ENCODE results near the gene LUC7L. TPM values are rescaled to one million over a fixed set of nuclear protein-coding genes. Genes with fewer than 3 reads are reported as not detected.
"Not testable (repeated sequence)": the region's sequence is repeated elsewhere in the genome, so short reads cannot be mapped to it uniquely, and the experiment has no call there.

LUC7L gene
- total RNA-seq, 3 donors from 2014 or later = 76.0 to 82.0 (median 76.2) TPM

- no peak overlapping the region for H3K4me3 Mint-ChIP-seq
- peaks cover 2% of the 10 kb centered on the region for H3K4me1 Mint-ChIP-seq (ENCODE audit: low read depth)
- no peaks in the 10 kb centered on the region for H3K9me3 Mint-ChIP-seq
- H3K27me3 Mint-ChIP-seq (ENCODE audit: low read depth) = peaks cover 17% of the 10 kb centered on the region
- H3K36me3 Mint-ChIP-seq (ENCODE audit: insufficient read depth) = no peaks in the 10 kb centered on the region
- DNase-seq (no peak), ATAC-seq (no peak)
Observed at GRCh38 chr16:183005-183404, 46.2 kb downstream of the LUC7L start.

- no peak for ATAC-seq
- Mint-ChIP-seq H3K4me3 (no peak overlapping the region), H3K4me1 (ENCODE audit: low read depth) (peaks cover 2% of the 10 kb centered on the region), H3K9me3 (no peaks in the 10 kb centered on the region), H3K27me3 (ENCODE audit: low read depth) (peaks cover 27% of the 10 kb centered on the region), H3K36me3 (ENCODE audit: insufficient read depth) (no peaks in the 10 kb centered on the region)
- DNase-seq = peak; percentile 84
Observed at GRCh38 chr16:181565-182021, 47.7 kb downstream of the LUC7L start.

GRCh38 chr16:180681-181564 is 48.3 kb downstream of the LUC7L start:
- H3K9me3 Mint-ChIP-seq = no peaks in the 10 kb centered on the region
- H3K4me1 Mint-ChIP-seq (ENCODE audit: low read depth) = peaks cover 2% of the 10 kb centered on the region
- DNase-seq = peak; percentile 24
- no peak overlapping the region for H3K4me3 Mint-ChIP-seq
- peaks cover 29% of the 10 kb centered on the region for H3K27me3 Mint-ChIP-seq (ENCODE audit: low read depth)
- peak; percentile 79 to 83 for ATAC-seq
- H3K36me3 Mint-ChIP-seq (ENCODE audit: insufficient read depth) = no peaks in the 10 kb centered on the region

GRCh38 chr16:180101-180675 is 49.1 kb downstream of the LUC7L start, which contains the start of gene HBQ1:
TSS of gene HBQ1 (plus strand) at chr16:180459. CDS start at chr16:180487, 28 bp downstream.
- H3K36me3 Mint-ChIP-seq (ENCODE audit: insufficient read depth) = no peaks in the 10 kb centered on the region
- DNase-seq = peak; percentile 23
- H3K27me3 Mint-ChIP-seq (ENCODE audit: low read depth) = peaks cover 36% of the 10 kb centered on the region

GRCh38 chr16:179211-180092 is 49.8 kb downstream of the LUC7L start:
- Mint-ChIP-seq H3K27me3 (ENCODE audit: low read depth) (peaks cover 44% of the 10 kb centered on the region), H3K4me1 (ENCODE audit: low read depth) (peaks cover 10% of the 10 kb centered on the region), H3K36me3 (ENCODE audit: insufficient read depth) (no peaks in the 10 kb centered on the region), H3K4me3 (peak overlapping the region; percentile 46), H3K9me3 (no peaks in the 10 kb centered on the region)
- DNase-seq (no peak), ATAC-seq (no peak)

More at GRCh38 chr16:180101-180675, 49.1 kb downstream of the LUC7L start, which contains the start of gene HBQ1:
- H3K4me3 Mint-ChIP-seq = peak within 1 kb of the TSS; percentile 46
- H3K4me1 Mint-ChIP-seq (ENCODE audit: low read depth) = peaks cover 3% of the 10 kb centered on the region
- ATAC-seq = peak; percentile 14 to 17
- H3K9me3 Mint-ChIP-seq = no peaks in the 10 kb centered on the region

GRCh38 chr16:178668-179015 is 50.6 kb downstream of the LUC7L start:
- no peak for DNase-seq
- no peaks in the 10 kb centered on the region for H3K36me3 Mint-ChIP-seq (ENCODE audit: insufficient read depth)
- peaks cover 13% of the 10 kb centered on the region for H3K4me1 Mint-ChIP-seq (ENCODE audit: low read depth)

GRCh38 chr16:177981-178667 is 51.1 kb downstream of the LUC7L start:
- Mint-ChIP-seq H3K4me1 (ENCODE audit: low read depth) (peaks cover 13% of the 10 kb centered on the region), H3K36me3 (ENCODE audit: insufficient read depth) (no peaks in the 10 kb centered on the region), H3K9me3 (no peaks in the 10 kb centered on the region), H3K4me3 (no peak overlapping the region), H3K27me3 (ENCODE audit: low read depth) (peaks cover 51% of the 10 kb centered on the region)
- ATAC-seq (no peak), DNase-seq (no peak)

More at GRCh38 chr16:178668-179015, 50.6 kb downstream of the LUC7L start:
- no peaks in the 10 kb centered on the region for H3K9me3 Mint-ChIP-seq
- no peak for ATAC-seq
- H3K27me3 Mint-ChIP-seq (ENCODE audit: low read depth) = peaks cover 48% of the 10 kb centered on the region
- H3K4me3 Mint-ChIP-seq = no peak overlapping the region

- Mint-ChIP-seq H3K4me1 (ENCODE audit: low read depth) (peaks cover 13% of the 10 kb centered on the region), H3K9me3 (no peaks in the 10 kb centered on the region), H3K4me3 (no peak overlapping the region), H3K36me3 (ENCODE audit: insufficient read depth) (no peaks in the 10 kb centered on the region), H3K27me3 (ENCODE audit: low read depth) (peaks cover 51% of the 10 kb centered on the region)
- ATAC-seq = no peak
- DNase-seq = no peak
Observed at GRCh38 chr16:177394-177822, 51.8 kb downstream of the LUC7L start.

GRCh38 chr16:176477-177382 is 52.5 kb downstream of the LUC7L start, which contains the start of gene HBA1:
TSS of gene HBA1 (plus strand) at chr16:176680. CDS start at chr16:176717, 37 bp downstream.
- H3K27me3 Mint-ChIP-seq (ENCODE audit: low read depth) = peaks cover 54% of the 10 kb centered on the region
- DNase-seq; H3K36me3 Mint-ChIP-seq (ENCODE audit: insufficient read depth); H3K9me3 Mint-ChIP-seq: not testable (repeated sequence)
- H3K4me1 Mint-ChIP-seq (ENCODE audit: low read depth) = peaks cover 13% of the 10 kb centered on the region
- peak; percentile 50 to 61 for ATAC-seq
- peak within 1 kb of the TSS; percentile 24 for H3K4me3 Mint-ChIP-seq

GRCh38 chr16:176006-176405 is 53.2 kb downstream of the LUC7L start:
- H3K4me3 Mint-ChIP-seq; H3K36me3 Mint-ChIP-seq (ENCODE audit: insufficient read depth); DNase-seq; H3K9me3 Mint-ChIP-seq: not testable (repeated sequence)
- Mint-ChIP-seq H3K27me3 (ENCODE audit: low read depth) (peaks cover 59% of the 10 kb centered on the region), H3K4me1 (ENCODE audit: low read depth) (peaks cover 13% of the 10 kb centered on the region)
- peak; percentile 3 to 15 for ATAC-seq

GRCh38 chr16:175011-175949 is 54.0 kb downstream of the LUC7L start:
- Mint-ChIP-seq H3K27me3 (ENCODE audit: low read depth) (peaks cover 64% of the 10 kb centered on the region), H3K4me1 (ENCODE audit: low read depth) (peaks cover 13% of the 10 kb centered on the region), H3K4me3 (peak overlapping the region; percentile 24), H3K9me3 (no peaks in the 10 kb centered on the region), H3K36me3 (ENCODE audit: insufficient read depth) (no peaks in the 10 kb centered on the region)
- ATAC-seq (no peak), DNase-seq (no peak)
